Measurements from ENCODE around the gene BMPER. TPM values are rescaled to one million over a fixed set of nuclear protein-coding genes. Genes with fewer than 3 reads are reported as not detected.
A peak's percentile ranks its signal among the peaks of the same experiment; 100 is the strongest.

Gene BMPER
- total RNA-seq, 1 experiment from 2014 or later: 6.7 TPM

DNA sequence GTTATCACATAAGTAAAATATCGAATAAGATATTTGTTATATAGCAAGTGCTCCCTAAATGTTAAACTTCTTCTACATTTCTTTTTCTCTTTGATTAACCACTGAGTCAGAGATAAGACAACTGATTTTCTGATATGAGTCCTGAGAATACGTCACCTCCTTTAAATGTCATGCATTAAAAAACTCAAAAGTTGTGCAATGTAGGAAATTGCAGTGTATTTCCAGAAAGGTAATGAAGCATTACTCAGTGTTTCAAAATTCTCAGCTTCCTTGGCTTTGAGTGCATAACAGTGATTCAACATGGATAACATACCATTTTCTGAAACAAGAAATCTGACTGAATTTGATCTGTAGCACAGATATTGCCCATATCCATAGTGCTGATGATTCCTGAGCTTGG lies 155.8 kb downstream of the BMPER start:
- ChIA-PET POLR2A (ENCODE audit: low non-redundant PET) (no interaction called here), CTCF (interaction anchor here (0.5 kb wide), 1 partner anchor 79 kb away, joined by 4 read pairs; no protein-coding TSS in a partner anchor)
- Histone ChIP-seq H3K36me3 (ENCODE audit: insufficient read depth, low read length, poor library complexity, severe bottlenecking) (no peaks in the 10 kb centered on the region), H3K4me3 (ENCODE audit: low read depth, low read length, poor library complexity, severe bottlenecking) (no peak overlapping the region), H3K27me3 (replicated peaks; ENCODE audit: insufficient read depth, low read depth, low read length, poor library complexity) (no peaks in the 10 kb centered on the region), H3K4me1 (ENCODE audit: insufficient read depth, low read length, poor library complexity, severe bottlenecking) (peaks cover 89% of the 10 kb centered on the region), H3K27ac (ENCODE audit: low read depth, low read length, poor library complexity, severe bottlenecking) (peak overlapping the region; percentile 88), H3K9me3 (ENCODE audit: low read depth, low read length, poor library complexity, severe bottlenecking) (no peaks in the 10 kb centered on the region)
- no peak for TF ChIP-seq EZH2 (IDR thresholded peaks at IDR 0.05; ENCODE audit: borderline replicate concordance, low read depth, low read length, poor library complexity, severe bottlenecking)
- BruUV-seq (replicated peaks): no TSS peak
- intact Hi-C loops (cut with micrococcal nuclease; ENCODE audit: unreplicated experiment): no loop called here
- peak; percentile 63 for DNase-seq (ENCODE audit: low spot score)

DNA sequence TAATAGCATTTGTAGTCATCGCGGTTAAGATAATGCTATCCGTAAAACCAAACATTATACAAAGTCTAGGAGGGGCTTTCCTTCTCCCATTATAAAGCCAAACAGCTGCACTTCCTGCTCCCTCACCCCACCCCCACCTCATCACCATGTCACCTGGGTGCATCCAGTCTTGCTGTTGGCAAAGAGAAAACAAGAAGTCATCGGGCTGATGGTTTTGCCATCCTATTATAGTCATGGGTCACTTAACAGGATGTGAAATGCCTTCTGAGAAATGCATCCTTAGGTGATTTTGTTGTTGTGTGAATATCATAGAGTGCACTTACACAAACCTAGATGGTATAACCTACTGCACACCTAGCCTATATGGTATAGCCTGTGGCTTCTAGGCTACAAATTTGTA lies 157.0 kb downstream of the BMPER start:
- TF ChIP-seq EZH2 (IDR thresholded peaks at IDR 0.05; ENCODE audit: borderline replicate concordance, low read depth, low read length, poor library complexity, severe bottlenecking) (no peak), CTCF (conservative IDR thresholded peaks at IDR 0.05; ENCODE audit: low read depth, low read length) (no peak)
- no TSS peak for BruUV-seq (replicated peaks)
- H3K4me3 ChIP-seq (ENCODE audit: low read depth, low read length, poor library complexity, severe bottlenecking): no peak overlapping the region
- peaks cover 94% of the 10 kb centered on the region for H3K4me1 ChIP-seq (ENCODE audit: insufficient read depth, low read length, poor library complexity, severe bottlenecking)
- intact Hi-C loops (cut with micrococcal nuclease; ENCODE audit: unreplicated experiment): no loop called here
- no peak overlapping the region for H3K27ac ChIP-seq (ENCODE audit: low read depth, low read length, poor library complexity, severe bottlenecking)
- DNase-seq (ENCODE audit: low spot score): no peak
- ChIA-PET POLR2A (ENCODE audit: low non-redundant PET) (no interaction called here), CTCF (no interaction called here)
- no peaks in the 10 kb centered on the region for H3K27me3 ChIP-seq (replicated peaks; ENCODE audit: insufficient read depth, low read depth, low read length, poor library complexity)
- H3K36me3 ChIP-seq (ENCODE audit: insufficient read depth, low read length, poor library complexity, severe bottlenecking): no peaks in the 10 kb centered on the region
- no peaks in the 10 kb centered on the region for H3K9me3 ChIP-seq (ENCODE audit: low read depth, low read length, poor library complexity, severe bottlenecking)

GRCh38 chr7:34062826-34063225 lies 157.5 kb downstream of the BMPER start:
- CTCF ChIA-PET: interaction anchor here (1.1 kb wide), 1 partner anchor 25 kb away, joined by 3 read pairs; no protein-coding TSS in a partner anchor
- TF ChIP-seq EZH2 (IDR thresholded peaks at IDR 0.05; ENCODE audit: borderline replicate concordance, low read depth, low read length, poor library complexity, severe bottlenecking) (no peak), CTCF (conservative IDR thresholded peaks at IDR 0.05; ENCODE audit: low read depth, low read length) (no peak)
- POLR2A ChIA-PET (ENCODE audit: low non-redundant PET): no interaction called here
- Histone ChIP-seq H3K27ac (ENCODE audit: low read depth, low read length, poor library complexity, severe bottlenecking) (peak overlapping the region; percentile 12), H3K27me3 (replicated peaks; ENCODE audit: insufficient read depth, low read depth, low read length, poor library complexity) (no peaks in the 10 kb centered on the region), H3K4me3 (ENCODE audit: low read depth, low read length, poor library complexity, severe bottlenecking) (no peak overlapping the region), H3K36me3 (ENCODE audit: insufficient read depth, low read length, poor library complexity, severe bottlenecking) (no peaks in the 10 kb centered on the region), H3K4me1 (ENCODE audit: insufficient read depth, low read length, poor library complexity, severe bottlenecking) (peaks cover 94% of the 10 kb centered on the region), H3K9me3 (ENCODE audit: low read depth, low read length, poor library complexity, severe bottlenecking) (no peaks in the 10 kb centered on the region)
- DNase-seq (ENCODE audit: low spot score): no peak
- no TSS peak for BruUV-seq (replicated peaks)
- intact Hi-C loops (cut with micrococcal nuclease; ENCODE audit: unreplicated experiment): no loop called here

GRCh38 chr7:34064519-34065158 lies 159.3 kb downstream of the BMPER start:
- POLR2A ChIA-PET (ENCODE audit: low non-redundant PET): no interaction called here
- intact Hi-C loops (cut with micrococcal nuclease; ENCODE audit: unreplicated experiment): no loop called here

More at GRCh38 chr7:34064519-34065158, 159.3 kb downstream of the BMPER start:
- Histone ChIP-seq H3K36me3 (ENCODE audit: insufficient read depth, low read length, poor library complexity, severe bottlenecking) (peaks cover 4% of the 10 kb centered on the region), H3K9me3 (ENCODE audit: low read depth, low read length, poor library complexity, severe bottlenecking) (no peaks in the 10 kb centered on the region), H3K4me3 (ENCODE audit: low read depth, low read length, poor library complexity, severe bottlenecking) (peak overlapping the region; percentile 7), H3K27me3 (replicated peaks; ENCODE audit: insufficient read depth, low read depth, low read length, poor library complexity) (no peaks in the 10 kb centered on the region), H3K27ac (ENCODE audit: low read depth, low read length, poor library complexity, severe bottlenecking) (peak overlapping the region; percentile 43), H3K4me1 (ENCODE audit: insufficient read depth, low read length, poor library complexity, severe bottlenecking) (peaks cover 98% of the 10 kb centered on the region)
- no peak for DNase-seq (ENCODE audit: low spot score)
- TF ChIP-seq EZH2 (IDR thresholded peaks at IDR 0.05; ENCODE audit: borderline replicate concordance, low read depth, low read length, poor library complexity, severe bottlenecking) (no peak), CTCF (conservative IDR thresholded peaks at IDR 0.05; ENCODE audit: low read depth, low read length) (no peak)
- CTCF ChIA-PET: interaction anchor here (0.6 to 0.7 kb wide), 2 partner anchors 82 to 94 kb away, joined by 3 to 7 read pairs; no protein-coding TSS in a partner anchor
- no TSS peak for BruUV-seq (replicated peaks)
